HepG2 (cell line): ENCODE measurements around the gene CILP2. TPM values are rescaled to one million over a fixed set of nuclear protein-coding genes. Genes with fewer than 3 reads are reported as not detected.

Source experiments
- ATAC-seq: fragments of 200-7000 bp; cut with Tn5 transposase; 3 replicates; pipeline ENCODE4 v1.9.1; 2020; ENCODE audit warnings: mild to moderate bottlenecking, moderate library complexity
- BruUV-seq: library from RNA; stranded (reverse); fragments of 400-500 nt; replicated peaks from 2 replicates; lab custom pipeline; 2021; lab: Mats Ljungman, UMichigan
- CTCF ChIA-PET: fragments of 300-600 bp; formaldehyde crosslinking; extraction: SDS; loops from one replicate; lab custom pipeline; 2021; ENCODE audit warnings: low total read pairs, inconsistent platforms, low intra/inter-chr PET ratio; lab: Yijun Ruan, JAX
- POLR2A ChIA-PET: fragments of 350-600 bp; sonication (Branson Sonifier 250); formaldehyde crosslinking; loops from one replicate; lab custom pipeline; 2020; ENCODE audit warnings: antibody characterized with exemption, inconsistent platforms; lab: Yijun Ruan, JAX
- DNase-seq: peaks from one replicate; pipeline ENCODE4 v3.0.0-alpha.2; 2015; ENCODE audit warnings: low spot score
- FAIRE-seq: peaks from 3 replicates; lab custom pipeline; 2011; peaks lifted over from hg19 to GRCh38; lab: Jason Lieb, UNC
- H2AFZ ChIP-seq: one replicate; pipeline ENCODE4 v1.6.1; 2011; ENCODE audit warnings: low read length, inconsistent platforms
- H3K27ac ChIP-seq: fragments of 300-600 bp; 3 replicates; pipeline ENCODE4 v1.8.0; 2011; ENCODE audit warnings: mixed run types, mild to moderate bottlenecking, mixed read lengths, low read length, inconsistent platforms; ENCODE audit not compliant: insufficient read depth; ENCODE audit errors: extremely low read length
- H3K27me3 ChIP-seq, 2 experiments: fragments of 200-600 bp in 1 of 2; 2 replicates in 1 of 2; 3 replicates in 1 of 2; pipeline versions ENCODE4 v1.6.0 to v1.8.0; 2011; ENCODE audit warnings: low read length in 2 of 2, mild to moderate bottlenecking in 2 of 2, moderate library complexity in 2 of 2, inconsistent platforms in 1 of 2; ENCODE audit not compliant: insufficient read depth in 2 of 2, control insufficient read depth in 1 of 2
- H3K36me3 ChIP-seq, 2 experiments: fragments of 200-600 bp in 1 of 2; replicated peaks in 1 of 2; 2 replicates in 1 of 2; 3 replicates in 1 of 2; pipeline versions ENCODE4 v1.5.1 to v1.8.0; 2011; ENCODE audit warnings: low read length in 2 of 2, inconsistent platforms in 1 of 2; ENCODE audit not compliant: insufficient read depth in 2 of 2, control insufficient read depth in 1 of 2
- H3K4me1 ChIP-seq: 2 replicates; pipeline ENCODE4 v1.5.1; 2012; ENCODE audit warnings: low read length, inconsistent platforms; ENCODE audit not compliant: insufficient read depth
- H3K4me2 ChIP-seq: 2 replicates; pipeline ENCODE4 v1.6.0; 2011; ENCODE audit warnings: low read depth, low read length, inconsistent platforms
- H3K4me3 ChIP-seq, 3 experiments: fragments of 200-600 bp in 1 of 3; sonication (generic), shearing (Covaris generic) in 1 of 3; replicated peaks in 1 of 3; 2 replicates each; pipeline ENCODE4 v1.5.1; 2011 to 2016; ENCODE audit warnings: low read length in 3 of 3, inconsistent platforms in 2 of 3, low read depth in 2 of 3, mild to moderate bottlenecking in 2 of 3, control low read depth in 1 of 3, mixed read lengths in 1 of 3; ENCODE audit not compliant: insufficient read depth in 1 of 3
- H3K79me2 ChIP-seq: one replicate; pipeline ENCODE4 v1.6.1; 2011; ENCODE audit warnings: low read length, inconsistent platforms; ENCODE audit not compliant: insufficient read depth
- H3K9ac ChIP-seq: 2 replicates; pipeline ENCODE4 v1.6.0; 2011; ENCODE audit warnings: mild to moderate bottlenecking, low read depth, low read length, inconsistent platforms; ENCODE audit not compliant: insufficient read depth
- H3K9me3 ChIP-seq: 2 replicates; pipeline ENCODE4 v1.5.1; 2012; ENCODE audit warnings: mild to moderate bottlenecking, low read length
- H4K20me1 ChIP-seq: 2 replicates; pipeline ENCODE4 v1.6.0; 2011; ENCODE audit warnings: inconsistent platforms, mild to moderate bottlenecking, low read length, moderate library complexity; ENCODE audit not compliant: insufficient read depth
- AFF4 ChIP-seq: sonication (generic); formaldehyde crosslinking; IDR thresholded peaks from 2 replicates; pipeline ENCODE4 v1.4.0; 2020; ENCODE audit warnings: missing genetic modification reagents
- E2F1 ChIP-seq: sonication (generic); formaldehyde crosslinking; IDR thresholded peaks from 2 replicates; pipeline ENCODE4 v1.5.0; 2020; ENCODE audit warnings: missing genetic modification reagents
- ETV6 ChIP-seq: sonication (generic); formaldehyde crosslinking; conservative IDR thresholded peaks from 2 replicates; pipeline ENCODE4 v1.4.0; 2020; ENCODE audit warnings: missing genetic modification reagents
- HDAC2 ChIP-seq: sonication (generic); formaldehyde crosslinking; IDR thresholded peaks from 2 replicates; pipeline ENCODE4 v1.4.0; 2020; ENCODE audit warnings: missing genetic modification reagents
- KLF6 ChIP-seq: IDR thresholded peaks from 2 replicates; pipeline ENCODE4 v1.8.0; 2016; ENCODE audit warnings: missing biosample characterization, missing genetic modification reagents
- MAF1 ChIP-seq: sonication (generic); formaldehyde crosslinking; IDR thresholded peaks from 2 replicates; pipeline ENCODE4 v1.5.0; 2020; ENCODE audit warnings: missing genetic modification reagents, borderline replicate concordance
- SP140L ChIP-seq: sonication (generic); formaldehyde crosslinking; IDR thresholded peaks from 2 replicates; pipeline ENCODE4 v1.4.0; 2020; ENCODE audit warnings: missing genetic modification reagents, borderline replicate concordance
- ZBTB7B ChIP-seq: sonication (generic); formaldehyde crosslinking; IDR thresholded peaks from 2 replicates; pipeline ENCODE4 v1.4.0; 2020; ENCODE audit warnings: missing genetic modification reagents
- ZFP82 ChIP-seq: sonication (generic); formaldehyde crosslinking; IDR thresholded peaks from 2 replicates; pipeline ENCODE4 v1.5.1; 2020; ENCODE audit warnings: mild to moderate bottlenecking, missing genetic modification reagents, borderline replicate concordance
- ZNF12 ChIP-seq: sonication (generic); formaldehyde crosslinking; IDR thresholded peaks from 2 replicates; pipeline ENCODE4 v1.5.0; 2020; ENCODE audit warnings: missing genetic modification reagents
- ZNF136 ChIP-seq: sonication (generic); formaldehyde crosslinking; IDR thresholded peaks from 2 replicates; pipeline ENCODE4 v1.8.1; 2022; ENCODE audit warnings: low read depth, mild to moderate bottlenecking, moderate library complexity, missing genetic modification reagents
- ZNF451 ChIP-seq: sonication (generic); formaldehyde crosslinking; IDR thresholded peaks from 2 replicates; pipeline ENCODE4 v1.5.0; 2020; ENCODE audit warnings: mild to moderate bottlenecking, missing genetic modification reagents
- ZNF512B ChIP-seq: sonication (generic); formaldehyde crosslinking; IDR thresholded peaks from 2 replicates; pipeline ENCODE4 v1.5.1; 2020; ENCODE audit warnings: missing genetic modification reagents, mild to moderate bottlenecking, borderline replicate concordance
- ZNF557 ChIP-seq: sonication (generic); formaldehyde crosslinking; IDR thresholded peaks from 2 replicates; pipeline ENCODE4 v1.4.0; 2020; ENCODE audit warnings: missing genetic modification reagents
- ZNF558 ChIP-seq: sonication (generic); formaldehyde crosslinking; IDR thresholded peaks from 2 replicates; pipeline ENCODE4 v1.9.0; 2022; ENCODE audit warnings: mild to moderate bottlenecking, missing genetic modification reagents, borderline replicate concordance
- ZNF639 ChIP-seq: conservative IDR thresholded peaks from 2 replicates; pipeline ENCODE4 v1.6.1; 2018; ENCODE audit warnings: missing genetic modification reagents
- WGBS: methylation state at CpG from one replicate; pipeline ENCODE4 v1.1.6; 2017; ENCODE audit warnings: low lambda C conversion rate; 5-methylcytosine and 5-hydroxymethylcytosine counted together
- in situ Hi-C: cut with HindIII; loops from 2 replicates; pipeline ENCODE4 v1.10.0; 2017; ENCODE audit warnings: low pct_unique_long_range_greater_than_20kb; ENCODE audit not compliant: extremely low pct_ligation_motif_present
- intact Hi-C: fragments of 100-400 bp; cut with micrococcal nuclease; formaldehyde crosslinking; loops from one replicate; pipeline ENCODE4 v1.10.0; 2022; ENCODE audit not compliant: unreplicated experiment
- polyA plus RNA-seq, 8 experiments: library from polyadenylated mRNA; depleted of rRNA in 3 of 8; stranded (reverse) in 7 of 8; unstranded in 1 of 8; fragments of >200 nt; fragmentation: Illumina TruSeq in 4 of 8; extraction: Trizol in 4 of 8; gene quantifications; 2 replicates each; pipeline versions ENCODE4 v1.2.1 to v1.2.3, GENCODE V29; 2011 to 2016; ENCODE audit warnings: low read depth in 4 of 8, missing spikeins in 1 of 8, mixed read lengths in 1 of 8; ENCODE audit not compliant: insufficient read depth in 1 of 8
- total RNA-seq, 5 experiments: library from RNA; depleted of rRNA; stranded (reverse); fragments of >200 nt; fragmentation: Illumina TruSeq; extraction: Trizol; gene quantifications; 2 replicates each; pipeline ENCODE4 v1.2.3, GENCODE V29; 2016; ENCODE audit warnings: low read depth in 1 of 5

The CILP2 gene
- total and polyA plus RNA-seq, 2 of the 13 experiments (the other 11 are each of a cell fraction or from before 2014, with no cell fraction given), result 0.09 to 0.37 TPM

- ATAC-seq, result no peak
- Histone ChIP-seq H3K79me2 (no peaks in the 10 kb centered on the region), H3K4me2 (no peak overlapping the region), H3K4me1 (no peaks in the 10 kb centered on the region), H3K4me3 (no peak overlapping the region), H3K27ac (no peak overlapping the region), H4K20me1 (no peaks in the 10 kb centered on the region), H3K9me3 (no peaks in the 10 kb centered on the region), H3K36me3 (no peaks in the 10 kb centered on the region), H3K27me3 (peaks cover 4 to 35% of the 10 kb centered on the region in 2 experiments; a peak in 4 of 5 replicates), H2AFZ (no peak overlapping the region), H3K9ac (no peak overlapping the region)
- in situ Hi-C loops, result loop anchor here (25.0 kb wide), 1 partner anchor 418 kb away; no protein-coding TSS in a partner anchor
- WGBS, result 88% methylated on average over 44 of the region's 75 CpGs
- intact Hi-C loops, result no loop called here
- DNase-seq, result no peak
- POLR2A ChIA-PET, result no interaction called here
- TF ChIP-seq ZNF639 (CRISPR knock-in tag) (no peak), KLF6 (no peak), ZNF557 (CRISPR knock-in tag) (no peak), MAF1 (CRISPR knock-in tag) (no peak), HDAC2 (no peak), SP140L (CRISPR knock-in tag) (no peak), E2F1 (no peak), ZBTB7B (no peak), ZNF558 (CRISPR knock-in tag) (no peak), AFF4 (CRISPR knock-in tag) (no peak), ZNF12 (CRISPR knock-in tag) (no peak), ETV6 (CRISPR knock-in tag) (no peak), ZNF512B (no peak), ZNF451 (no peak), ZNF136 (CRISPR knock-in tag) (no peak), ZFP82 (CRISPR knock-in tag) (no peak)
- BruUV-seq, result no TSS peak
- CTCF ChIA-PET, result no interaction called here
- FAIRE-seq, result no peak
These were observed 6.3 kb downstream of the CILP2 start for GRCh38 chr19:19544257-19544953.
